Stimulated activated CD4-positive, alpha-beta T cell treated with anti-CD3 and anti-CD28 coated beads, Interleukin-1b, Interleukin-23, amount 100 ng/mL, for 48 hours (primary cell): ENCODE measurements around the gene FAM193A.
"Not testable (repeated sequence)": the region's sequence is repeated elsewhere in the genome, so short reads cannot be mapped to it uniquely, and the experiment has no call there.

ENCODE experiments used
- DNase-seq: peaks from one replicate; pipeline ENCODE4 v3.0.0-alpha.2; 2020

The FAM193A gene

GRCh38 chr4:2618729-2619128, 82.3 kb downstream of the FAM193A start:
- DNase-seq = not testable (repeated sequence)

GRCh38 chr4:2619459-2619858, 83.0 kb downstream of the FAM193A start:
- no peak for DNase-seq

DNA sequence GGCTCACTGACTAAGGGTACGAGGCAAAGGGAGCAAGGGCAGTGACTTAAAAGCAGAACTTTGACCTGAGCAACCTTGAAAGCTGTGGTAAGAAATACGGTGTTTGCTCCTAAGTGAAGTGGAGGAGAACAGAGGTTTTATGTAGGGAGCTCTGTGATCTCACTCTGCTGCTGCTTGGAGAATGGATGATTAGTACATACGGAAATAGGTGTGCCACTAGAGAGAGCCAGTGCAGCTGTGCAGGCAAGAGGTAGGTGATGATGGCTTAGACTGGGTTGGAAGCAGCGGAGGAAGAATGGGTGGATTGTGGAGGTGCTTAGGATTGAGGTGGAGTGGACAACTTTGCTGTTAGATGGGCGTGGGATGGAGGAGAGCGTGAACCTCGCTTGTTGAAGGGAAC, 85.0 kb downstream of the FAM193A start:
- DNase-seq = no peak

GRCh38 chr4:2623442-2623841, 87.0 kb downstream of the FAM193A start:
- no peak for DNase-seq

DNA sequence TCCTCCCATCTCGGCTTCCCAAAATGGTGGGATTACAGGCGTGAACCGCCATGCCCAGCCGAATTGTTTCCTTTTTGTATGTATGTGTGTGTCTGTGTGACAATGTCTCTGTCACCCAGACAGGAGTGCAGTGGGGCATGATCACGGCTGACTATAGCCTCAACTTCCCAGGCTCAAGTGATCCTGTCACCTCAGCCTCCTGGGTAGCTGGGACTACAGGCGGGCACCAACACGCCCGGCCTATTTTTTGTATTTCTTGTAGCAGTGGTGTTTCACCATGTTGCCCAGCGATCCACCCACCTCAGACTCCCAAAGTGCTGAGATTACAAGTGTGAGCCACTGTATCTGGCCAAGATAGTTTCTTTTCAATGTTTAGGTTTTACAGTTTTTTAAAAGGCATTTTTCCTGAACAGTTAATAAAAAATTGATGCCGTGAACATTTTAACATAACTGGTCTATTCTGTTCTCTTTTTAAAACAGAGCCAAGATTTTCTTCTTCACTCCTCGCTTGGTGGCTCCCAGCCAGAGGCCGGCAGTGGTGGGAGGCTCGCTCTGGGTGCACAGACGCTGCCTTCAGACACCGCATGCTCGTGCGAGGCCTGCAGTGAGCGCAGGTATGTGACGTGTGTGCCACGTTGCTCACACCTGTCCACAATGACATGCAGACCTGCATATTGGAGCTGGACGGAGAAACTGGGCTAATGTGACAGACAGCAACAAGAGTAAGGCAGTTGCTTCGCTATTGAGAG, 88.5 kb downstream of the FAM193A start:
- DNase-seq = no peak

DNA sequence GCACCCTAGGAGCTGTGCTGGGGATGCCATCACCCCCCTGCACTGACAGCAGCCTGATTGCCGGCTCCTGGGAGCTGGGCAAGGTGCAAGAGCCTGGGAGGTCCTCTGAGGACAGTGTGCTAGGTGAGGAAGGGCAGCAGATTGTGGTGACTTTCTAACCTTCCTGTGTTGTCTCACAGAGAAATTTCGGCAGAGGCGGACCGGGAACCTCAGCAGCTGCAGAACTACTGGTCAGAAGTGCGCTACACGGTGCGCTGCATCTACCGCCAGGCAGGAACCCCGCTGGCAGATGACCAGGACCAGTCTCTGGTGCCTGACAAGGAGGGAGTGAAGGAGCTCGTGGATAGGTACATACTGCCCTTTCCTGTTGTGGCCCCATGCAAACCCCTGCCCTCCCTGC, 89.8 kb downstream of the FAM193A start:
- no peak for DNase-seq

DNA sequence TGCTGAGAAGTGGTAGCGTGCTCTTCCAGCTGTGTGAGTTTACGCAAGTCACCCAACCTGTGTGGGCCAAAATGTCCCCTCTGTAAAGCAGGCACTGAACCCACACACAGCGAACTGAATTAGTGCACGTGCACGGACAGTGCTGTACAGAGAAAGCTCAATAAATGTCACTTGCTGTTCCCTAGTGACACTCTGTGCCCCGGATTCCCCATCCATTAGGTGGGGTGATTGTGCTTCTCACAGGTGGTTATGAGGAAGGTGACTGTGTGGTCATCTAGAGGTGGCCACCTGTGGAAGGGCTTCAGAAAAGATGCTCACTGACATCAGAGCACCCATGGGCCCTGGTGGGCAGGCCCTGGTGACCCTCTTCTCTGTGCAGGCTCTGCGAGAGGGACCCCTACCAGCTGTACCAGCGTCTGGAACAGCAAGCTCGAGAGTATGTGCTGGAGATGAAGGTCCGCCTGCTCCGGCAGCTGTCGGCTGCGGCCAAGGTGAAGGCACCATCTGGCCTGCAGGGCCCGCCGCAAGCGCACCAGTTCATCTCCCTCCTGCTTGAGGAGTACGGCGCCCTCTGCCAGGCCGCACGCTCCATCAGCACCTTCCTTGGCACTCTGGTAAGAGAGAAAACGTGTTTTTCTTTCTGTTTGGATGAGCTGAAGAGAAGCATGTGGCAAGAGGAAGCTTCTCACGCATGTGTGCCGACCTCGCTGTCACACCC, 94.3 kb downstream of the FAM193A start:
- no peak for DNase-seq

GRCh38 chr4:2634014-2634413, 97.6 kb downstream of the FAM193A start:
- no peak for DNase-seq

DNA sequence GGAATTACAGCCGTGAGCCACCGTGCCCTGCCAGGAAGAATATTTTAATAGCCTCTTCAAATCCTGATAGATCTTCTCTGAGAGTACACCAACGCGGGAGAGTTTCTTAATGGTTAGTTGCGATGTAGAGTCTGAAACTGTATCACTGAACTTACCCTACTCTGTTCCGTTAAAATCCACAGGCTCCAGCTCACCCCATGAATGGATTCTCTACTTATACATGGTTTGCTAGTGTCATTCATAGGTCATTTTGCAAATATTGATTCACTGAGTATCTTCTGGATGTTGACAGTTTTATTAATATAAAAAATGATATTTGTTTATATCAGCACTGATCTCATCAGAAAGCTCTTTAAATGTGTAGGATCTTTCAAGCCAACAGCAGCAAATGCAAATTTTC, 99.9 kb downstream of the FAM193A start:
- DNase-seq = no peak

- not testable (repeated sequence) for DNase-seq
These were observed 100.5 kb downstream of the FAM193A start for GRCh38 chr4:2636994-2637393.

DNA sequence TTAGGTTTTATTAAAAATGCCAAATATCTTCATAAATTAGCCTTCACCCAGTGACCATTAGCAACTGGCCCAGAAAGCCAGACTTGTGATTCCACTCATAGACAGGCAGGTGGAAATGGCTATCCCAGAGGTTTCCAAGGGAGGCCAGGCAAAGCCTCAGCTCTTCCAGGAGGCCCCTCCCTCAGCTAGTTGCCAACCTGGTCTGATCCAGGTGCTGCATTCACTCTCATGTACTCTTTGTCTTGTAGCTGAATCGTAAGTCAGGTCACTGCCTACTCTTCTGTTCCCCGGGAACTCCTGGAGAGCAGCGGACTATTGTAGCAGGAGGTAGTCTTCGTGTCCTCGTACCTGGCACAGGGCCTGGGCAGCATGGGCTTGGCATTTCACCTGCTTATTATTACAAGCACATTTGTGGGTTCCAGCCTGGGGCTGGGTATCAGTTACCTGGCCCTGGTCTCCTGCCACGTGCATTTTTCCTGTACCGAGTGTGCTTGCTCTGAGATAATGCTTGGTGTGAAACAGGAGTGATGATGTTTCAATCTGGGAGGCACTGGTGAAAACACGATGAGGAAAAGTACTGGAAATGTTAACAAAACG, 101.6 kb downstream of the FAM193A start:
- no peak for DNase-seq

DNA sequence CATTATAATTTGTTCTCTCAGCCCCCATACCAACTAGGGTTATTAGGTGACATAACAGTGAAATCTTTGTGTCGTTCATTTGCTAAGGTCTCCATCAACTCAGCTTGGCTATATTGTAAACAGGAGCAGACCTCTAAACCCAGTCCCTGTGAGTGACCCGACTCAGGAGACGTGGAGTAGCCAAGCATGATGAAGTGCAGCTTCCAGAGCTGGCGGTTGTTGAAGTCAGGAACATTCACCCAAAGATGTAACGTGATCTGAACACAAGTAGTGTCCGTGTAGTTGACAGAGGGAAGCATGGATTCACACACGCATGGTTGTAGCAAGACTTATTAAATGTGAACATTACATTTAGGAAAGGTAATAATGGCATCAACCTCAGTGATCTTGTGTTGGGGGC, 102.3 kb downstream of the FAM193A start:
- no peak for DNase-seq

DNA sequence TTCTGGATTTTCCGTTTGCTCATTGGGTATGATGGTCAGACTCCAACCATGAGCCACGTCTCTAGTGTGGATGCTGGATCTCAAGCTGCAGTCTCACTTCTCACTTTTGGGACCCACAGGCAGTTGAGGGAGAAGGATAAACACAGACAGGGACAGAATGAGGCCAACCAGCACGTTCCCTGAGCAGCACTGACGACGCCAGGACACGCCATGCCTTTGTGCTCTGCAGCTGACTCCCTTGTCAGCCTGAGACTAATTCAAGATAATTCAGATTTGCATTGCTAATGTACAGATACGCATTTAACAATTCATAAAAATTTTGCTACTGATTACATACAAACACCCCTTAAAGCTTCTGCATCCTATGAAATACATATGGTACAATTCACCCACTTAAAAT, 106.5 kb downstream of the FAM193A start:
- DNase-seq = no peak

GRCh38 chr4:2643555-2643954, 107.1 kb downstream of the FAM193A start:
- DNase-seq = no peak

GRCh38 chr4:2646396-2647149, 110.1 kb downstream of the FAM193A start:
- DNase-seq = no peak

GRCh38 chr4:2647403-2648158, 111.1 kb downstream of the FAM193A start:
- DNase-seq = no peak

GRCh38 chr4:2648159-2648814, 111.8 kb downstream of the FAM193A start:
- DNase-seq = no peak

DNA sequence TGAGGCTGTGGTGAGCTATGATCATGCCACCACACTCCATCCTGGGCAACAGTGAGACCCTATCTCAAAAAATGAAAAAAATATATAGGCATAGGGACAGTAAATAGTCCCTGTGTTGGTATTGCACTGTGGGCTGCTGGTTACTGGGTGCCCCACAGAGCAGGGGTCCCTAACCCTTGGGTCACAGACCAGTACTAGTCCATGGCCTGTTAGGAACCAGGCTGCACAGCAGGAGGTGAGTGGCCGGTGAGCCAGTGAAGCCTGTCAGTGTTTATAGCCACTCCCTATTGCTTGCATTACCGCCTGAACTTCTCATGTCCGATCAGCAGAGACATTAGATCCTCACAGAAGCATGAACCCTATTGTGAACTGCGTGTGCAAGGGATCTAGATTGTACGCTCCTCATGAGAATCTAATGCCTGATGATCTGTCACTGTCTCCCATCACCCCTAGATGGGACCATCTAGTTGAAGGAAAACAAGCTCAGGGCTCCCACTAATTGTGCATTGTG, 113.2 kb downstream of the FAM193A start:
- DNase-seq = no peak

DNA sequence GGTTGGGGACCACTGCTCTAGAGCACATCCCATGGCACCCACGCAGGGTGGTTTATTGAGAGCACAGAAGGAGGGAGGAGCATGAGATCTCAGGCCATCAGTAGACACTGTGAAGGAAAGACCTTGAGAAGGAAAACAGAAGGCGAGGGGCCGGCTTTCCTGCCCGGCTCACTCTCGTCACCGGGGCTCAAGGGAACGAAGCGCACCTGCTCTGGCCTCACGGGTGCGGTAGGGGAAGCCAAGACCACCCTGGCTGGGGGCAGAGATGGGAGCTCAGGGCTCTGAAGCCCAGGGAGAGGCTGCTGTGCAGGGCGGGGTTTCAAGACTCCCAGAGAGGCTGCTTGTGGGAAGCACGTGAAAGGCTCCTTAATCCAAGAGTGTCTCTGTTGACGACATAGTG, 113.8 kb downstream of the FAM193A start:
- no peak for DNase-seq

DNA sequence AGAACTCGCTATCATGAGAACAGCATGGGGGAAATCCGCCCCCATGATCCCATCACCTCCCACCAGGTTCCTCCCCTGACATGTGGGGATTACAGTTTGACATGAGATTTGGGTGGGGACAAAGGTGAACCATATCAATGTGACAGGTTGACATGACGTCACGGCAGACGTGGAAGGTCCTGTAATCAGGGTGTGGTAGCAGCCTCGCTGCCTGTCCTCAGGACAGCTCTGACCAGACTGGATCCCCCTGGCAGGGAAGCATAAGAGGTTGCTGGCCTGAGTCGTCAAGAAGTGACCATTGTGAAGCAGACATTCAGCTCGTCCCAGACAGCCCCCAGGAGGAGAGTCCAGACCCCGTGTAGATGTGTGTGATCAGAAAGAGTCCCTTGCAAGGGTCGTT, 115.1 kb downstream of the FAM193A start:
- no peak for DNase-seq

GRCh38 chr4:2651998-2652397, 115.6 kb downstream of the FAM193A start:
- no peak for DNase-seq
